GM19467 (cell line): ENCODE measurements around the gene KLHL3.

Experiments
- ATAC-seq: cut with Tn5 transposase; IDR thresholded peaks from one replicate; pipeline ENCODE4 v1.9.1; 2021; ENCODE audit warnings: mild to moderate bottlenecking, moderate library complexity; ENCODE audit not compliant: unreplicated experiment

Gene KLHL3

DNA sequence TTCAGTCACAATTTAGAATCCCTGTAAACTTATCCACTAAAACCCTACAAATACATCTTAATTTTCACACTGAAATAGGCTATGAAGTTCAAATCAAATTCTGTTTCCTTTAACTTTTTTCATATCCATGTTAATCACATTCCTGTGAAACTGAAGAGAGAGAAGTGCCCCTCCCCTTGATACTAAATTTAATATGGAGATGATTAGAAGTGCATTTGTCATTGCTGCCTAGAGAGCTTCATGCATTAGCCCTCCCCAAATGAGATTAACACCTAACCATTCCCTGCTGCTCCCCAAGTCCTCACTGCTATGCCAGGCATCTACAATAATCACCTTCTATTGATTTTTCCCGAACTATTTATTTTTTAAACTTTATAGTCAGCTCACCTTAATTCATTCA is 151.6 kb downstream of the KLHL3 start:
- no peak for ATAC-seq

DNA sequence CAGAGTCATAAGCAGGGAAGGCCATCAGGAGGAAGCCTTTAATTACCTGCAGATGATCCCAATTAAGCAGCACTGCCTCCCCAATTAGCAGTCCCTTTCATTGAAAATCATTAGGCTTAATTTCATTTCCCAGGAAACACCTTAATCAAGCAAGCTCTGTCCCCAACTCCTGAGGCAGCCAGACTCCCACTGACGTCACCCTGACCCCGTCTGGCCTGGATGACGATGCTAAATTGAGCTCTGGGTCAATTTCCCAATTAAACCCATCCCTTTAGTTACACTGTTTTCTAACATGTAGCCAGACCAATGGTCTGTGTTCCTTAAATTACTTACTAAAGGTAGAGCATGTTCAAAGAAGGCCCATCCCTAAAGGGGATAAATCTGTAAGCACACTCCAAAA is 152.8 kb downstream of the KLHL3 start:
- ATAC-seq: no peak

DNA sequence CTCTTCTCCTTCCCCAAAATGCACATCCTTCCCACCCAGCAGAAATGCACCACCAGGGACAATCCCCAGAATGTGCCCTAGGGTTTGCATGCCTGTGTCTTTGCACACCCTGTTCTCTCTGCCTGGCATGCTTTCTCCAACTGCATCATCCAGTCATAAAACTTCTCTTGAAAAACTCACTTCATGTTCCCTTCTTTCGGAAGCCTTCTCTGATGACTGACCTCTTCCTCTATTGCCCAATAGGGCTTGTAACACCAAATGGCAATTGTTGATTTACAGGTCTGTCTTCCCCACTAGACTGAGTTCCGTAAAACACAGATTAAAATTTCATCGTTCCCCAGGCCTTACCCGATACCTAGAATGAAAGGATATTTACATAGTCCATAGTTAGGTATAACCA is 153.7 kb downstream of the KLHL3 start:
- ATAC-seq: no peak

DNA sequence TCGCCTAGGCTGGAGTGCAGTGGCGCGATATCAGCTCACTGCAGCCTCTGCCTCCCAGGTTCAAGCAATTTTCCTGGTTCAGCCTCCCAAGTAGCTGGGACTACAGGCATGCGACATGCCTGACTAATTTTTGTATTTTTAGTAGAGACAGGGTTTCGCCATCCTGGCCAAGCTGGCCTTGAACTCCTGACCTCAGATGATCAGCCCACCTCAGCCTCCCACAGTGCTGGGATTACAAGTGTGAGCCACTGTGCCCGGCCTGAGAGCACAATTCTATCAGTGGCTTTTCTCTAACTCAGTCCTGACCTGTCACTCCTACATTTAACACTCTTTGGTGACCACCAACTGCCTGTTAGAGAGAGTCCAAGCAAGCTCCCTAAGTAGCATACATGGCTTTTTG is 154.1 kb downstream of the KLHL3 start:
- ATAC-seq: no peak

DNA sequence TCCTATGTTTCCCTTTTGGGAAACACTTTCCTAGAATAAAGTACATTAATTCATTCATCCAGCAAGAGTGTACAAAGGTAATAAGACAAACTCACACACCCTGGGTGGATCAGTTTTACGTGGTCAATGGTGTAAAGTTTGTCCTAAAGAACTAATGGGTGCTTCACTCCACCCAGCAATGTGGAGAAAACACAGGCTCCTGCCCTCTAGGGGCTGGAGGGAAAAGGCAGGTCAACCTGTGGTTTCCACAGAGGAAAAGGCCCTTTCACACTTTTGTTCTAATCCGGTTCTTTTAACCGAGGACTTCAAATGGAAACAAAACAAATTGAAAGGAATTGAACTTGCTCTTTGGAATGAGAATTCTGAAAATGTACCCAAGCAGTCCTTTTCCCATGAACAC is 155.9 kb downstream of the KLHL3 start:
- no peak for ATAC-seq

DNA sequence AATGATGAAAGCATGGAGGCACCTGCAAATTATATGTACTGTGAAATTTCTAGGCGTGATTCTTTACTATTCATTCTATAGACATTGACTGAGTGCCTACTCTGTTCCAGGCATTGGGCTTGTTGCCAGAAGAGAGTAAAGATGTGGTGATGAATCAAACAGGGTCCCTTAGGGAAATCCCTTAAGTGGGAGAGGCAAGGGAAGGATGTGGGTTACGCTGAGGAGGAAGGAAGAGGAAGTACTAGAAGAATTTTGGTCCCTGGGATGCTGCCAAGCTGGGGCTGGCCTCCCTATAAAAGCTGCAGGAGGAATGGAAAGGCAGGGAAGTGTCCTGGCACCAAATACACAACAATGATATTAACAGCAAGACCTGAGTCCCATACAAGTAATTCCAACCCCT is 160.0 kb downstream of the KLHL3 start:
- ATAC-seq: no peak

DNA sequence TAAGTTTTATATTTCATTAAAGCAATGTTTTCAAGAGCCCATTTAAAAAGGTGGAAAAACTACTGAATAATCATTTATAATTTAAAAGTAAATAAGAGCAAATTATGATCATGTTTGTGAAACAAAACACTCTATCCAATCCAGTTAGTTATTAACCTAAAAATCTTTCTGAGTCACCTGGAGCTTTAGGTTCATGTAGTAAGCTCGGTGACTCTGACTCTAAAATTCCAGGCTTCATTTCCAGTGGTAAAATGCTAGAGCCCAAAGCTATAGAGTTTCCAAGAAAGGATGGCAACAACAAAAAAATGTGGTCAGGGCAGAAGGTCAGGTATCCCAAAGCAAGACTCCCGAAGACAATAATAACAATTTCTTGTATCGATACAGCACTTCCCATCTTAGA is 160.7 kb downstream of the KLHL3 start:
- no peak for ATAC-seq

DNA sequence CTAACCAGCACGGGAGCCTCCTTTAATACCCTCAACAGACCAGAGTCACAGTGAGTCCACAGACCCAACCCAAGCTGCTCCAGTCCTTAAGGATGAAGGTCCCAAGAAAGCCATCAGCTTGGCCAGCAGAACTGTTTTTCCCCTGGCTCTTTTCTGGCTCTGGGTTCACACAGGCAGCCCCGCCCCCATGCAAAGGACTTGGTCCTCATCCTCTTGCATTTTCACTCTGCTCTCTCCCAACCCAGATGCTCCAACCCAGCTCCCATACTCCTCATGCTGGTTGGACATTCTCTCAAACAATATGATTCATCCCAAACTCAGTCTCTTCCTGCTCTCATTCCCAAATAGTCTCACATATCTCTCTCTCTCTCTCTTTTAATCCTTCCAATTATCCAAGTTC is 162.5 kb downstream of the KLHL3 start:
- no peak for ATAC-seq

DNA sequence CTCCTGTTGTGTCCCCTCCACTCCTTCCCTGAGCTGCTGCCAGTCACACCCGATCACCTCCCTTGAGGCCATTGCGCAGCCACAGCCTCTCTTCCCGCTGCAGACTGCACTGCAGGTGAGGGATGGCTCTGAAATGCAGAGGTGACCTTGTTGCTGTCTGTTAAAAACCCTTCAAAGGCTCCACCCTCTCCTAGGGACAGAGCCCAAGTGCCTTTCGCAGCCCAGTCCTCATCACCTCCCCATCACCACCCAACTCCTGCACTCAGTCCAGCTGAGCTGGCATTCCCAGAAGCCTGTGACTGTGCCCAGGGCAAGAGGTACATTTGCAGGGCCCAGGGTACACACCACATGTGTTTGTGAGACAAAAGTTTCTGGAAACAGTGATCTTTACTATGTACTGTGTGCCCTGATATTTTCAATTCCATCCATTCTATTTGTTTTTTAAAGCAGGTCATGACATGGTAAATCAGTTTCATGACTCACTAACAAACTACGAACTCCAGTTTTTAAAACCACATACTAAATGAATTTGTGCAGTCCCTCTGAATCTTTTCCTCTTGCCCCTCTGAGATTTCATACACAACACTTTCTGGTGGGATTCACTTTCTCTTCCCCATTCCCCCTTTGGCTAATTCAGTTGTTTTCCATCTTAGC is 163.7 kb downstream of the KLHL3 start:
- ATAC-seq: no peak

DNA sequence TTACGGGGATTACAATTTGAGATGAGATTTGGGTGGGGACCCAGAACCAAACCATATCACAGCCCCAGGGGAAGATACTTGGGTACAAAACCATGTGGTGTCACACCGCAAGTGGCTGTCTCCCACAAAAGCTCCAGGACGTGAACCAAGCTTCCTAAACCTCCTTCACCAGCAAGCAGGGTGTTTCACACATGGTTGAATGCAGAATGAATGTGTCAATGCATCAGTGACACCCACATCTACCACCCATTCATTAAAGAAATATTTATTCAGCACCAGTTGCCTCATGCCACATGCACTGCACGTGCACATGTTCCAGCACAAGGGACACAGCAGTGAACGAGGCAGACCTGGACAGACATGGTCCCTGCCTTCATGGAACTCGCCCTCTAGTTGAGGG is 165.8 kb downstream of the KLHL3 start:
- ATAC-seq: no peak
